Transverse colon (tissue), 4 donors: ENCODE results near the gene THBD. TPM values are rescaled to one million over a fixed set of nuclear protein-coding genes. Genes with fewer than 3 reads are reported as not detected.

Experiments
- DNase-seq: peaks from one replicate; pipeline ENCODE4 v3.0.0-alpha.2; 2019
- H3K27ac ChIP-seq, 4 donors: fragments of 200-600 bp; sonication (generic); 2 replicates each; pipeline ENCODE4 v1.5.1; 2016 to 2018; ENCODE audit warnings: inconsistent platforms in 4 of 4
- H3K27me3 ChIP-seq: fragments of 200-600 bp; sonication (generic); 2 replicates; pipeline ENCODE4 v1.5.1; 2017; ENCODE audit warnings: inconsistent platforms
- H3K36me3 ChIP-seq, 4 donors: fragments of 200-600 bp; sonication (generic); 2 replicates each; pipeline ENCODE4 v1.5.1; 2017 to 2019; ENCODE audit warnings: inconsistent platforms in 4 of 4
- H3K4me1 ChIP-seq, 4 donors: fragments of 200-600 bp; sonication (generic); 2 replicates each; pipeline ENCODE4 v1.5.1; 2017 to 2020; ENCODE audit warnings: inconsistent platforms in 4 of 4
- H3K4me3 ChIP-seq, 4 donors: fragments of 200-600 bp; sonication (generic); 1 replicate in 1 of 4; 2 replicates in 3 of 4; pipeline versions ENCODE4 v1.5.1 to v1.6.1; 2017 to 2019; ENCODE audit warnings: inconsistent platforms in 4 of 4
- H3K9me3 ChIP-seq, 2 donors: fragments of 200-600 bp; sonication (generic); 2 replicates each; pipeline ENCODE4 v1.5.1; 2017 to 2019; ENCODE audit warnings: inconsistent platforms in 2 of 2
- CTCF ChIP-seq, 5 experiments: fragments of 200-600 bp in 3 of 5; fragments of 450-650 bp in 2 of 5; sonication (generic) in 3 of 5; IDR thresholded peaks; 1 replicate in 2 of 5; 2 replicates in 3 of 5; pipeline ENCODE4 v1.5.1; 2016 to 2017; ENCODE audit warnings: antibody characterized with exemption in 5 of 5, inconsistent platforms in 3 of 5, mild to moderate bottlenecking in 2 of 5, moderate library complexity in 1 of 5
- EP300 ChIP-seq: sonication (generic); formaldehyde crosslinking; IDR thresholded peaks from one replicate; pipeline ENCODE4 v1.6.1; 2017; ENCODE audit warnings: antibody characterized with exemption, low read depth
- POLR2A ChIP-seq: fragments of 450-650 bp; IDR thresholded peaks from one replicate; pipeline ENCODE4 v1.6.1; 2016; ENCODE audit warnings: antibody characterized with exemption, mild to moderate bottlenecking, moderate library complexity
- POLR2AphosphoS5 ChIP-seq, 3 donors: sonication (generic); formaldehyde crosslinking; IDR thresholded peaks; one replicate each; pipeline ENCODE4 v1.6.1; 2016; ENCODE audit warnings: antibody characterized with exemption in 3 of 3
- WGBS, 2 donors: methylation state at CpG; one replicate each; pipeline ENCODE4 v1.1.5; 2018; ENCODE audit warnings: low coverage in 1 of 2; 5-methylcytosine and 5-hydroxymethylcytosine counted together
- in situ Hi-C, 4 donors: fragments of 200-750 bp; cut with MboI; loops; one replicate each; pipeline versions ENCODE4 v1.15.0 to v1.15.1; 2017; ENCODE audit warnings: low sequenced_read_pairs in 3 of 4, low pct_ligation_motif_present in 1 of 4, low pct_unique_long_range_greater_than_20kb in 1 of 4
- intact Hi-C: fragments of 100-400 bp; cut with DNase I; formaldehyde crosslinking; loops from one replicate; pipeline ENCODE4 v1.15.1; 2023; ENCODE audit warnings: low total_unique reads
- total RNA-seq, 4 donors: library from RNA; depleted of rRNA; stranded (reverse); fragments of >200 nt; gene quantifications; one replicate each; pipeline ENCODE4 v1.1.0, GENCODE V29; 2016

The THBD gene
- total RNA-seq, 4 donors from 2014 or later: 7.8 to 30.3 (median 18.6) TPM

- in situ Hi-C loops (no loop called here), intact Hi-C loops (no loop called here)
- Histone ChIP-seq H3K27me3 (no peaks in the 10 kb centered on the region), H3K4me1 (no peaks in the 10 kb centered on the region), H3K4me3 (no peak overlapping the region), H3K9me3 (no peaks in the 10 kb centered on the region), H3K36me3 (no peaks in the 10 kb centered on the region), H3K27ac (no peak overlapping the region)
- WGBS, 2 donors: 66 to 73% methylated on average over 2 of the region's 2 CpGs
- DNase-seq: no peak
- TF ChIP-seq POLR2A: no peak
- TF ChIP-seq POLR2AphosphoS5 (IDR thresholded peaks at IDR 0.05): no peak
Observed at GRCh38 chr20:23069108-23069507, 19.6 kb upstream of the THBD start.

GRCh38 chr20:23068283-23068682, 18.8 kb upstream of the THBD start:
- no peak for DNase-seq
- H3K4me1 ChIP-seq: no peaks in the 10 kb centered on the region
- H3K4me3 ChIP-seq: no peak overlapping the region
- no peaks in the 10 kb centered on the region for H3K9me3 ChIP-seq
- H3K27ac ChIP-seq: no peak overlapping the region
- intact Hi-C loops: no loop called here
- no peaks in the 10 kb centered on the region for H3K27me3 ChIP-seq
- in situ Hi-C loops: no loop called here
- 70% methylated on average over 1 of the region's 1 CpG; no CpG with 5 or more reads in 1 of the 2 donors for WGBS, 2 donors
- no peak for TF ChIP-seq CTCF (IDR thresholded peaks at IDR 0.05)
- TF ChIP-seq POLR2A: no peak
- no peak for TF ChIP-seq EP300
- no peak for TF ChIP-seq POLR2AphosphoS5 (IDR thresholded peaks at IDR 0.05)
- H3K36me3 ChIP-seq: no peaks in the 10 kb centered on the region

- no peak overlapping the region for H3K4me3 ChIP-seq
- intact Hi-C loops (no loop called here), in situ Hi-C loops (no loop called here)
- DNase-seq: no peak
- TF ChIP-seq POLR2A (no peak), POLR2AphosphoS5 (IDR thresholded peaks at IDR 0.05) (no peak), CTCF (IDR thresholded peaks at IDR 0.05) (no peak), EP300 (no peak)
- no peaks in the 10 kb centered on the region for H3K9me3 ChIP-seq
- 85 to 96% methylated on average over 3 of the region's 3 CpGs for WGBS, 2 donors
- H3K4me1 ChIP-seq: peaks cover 0 to 2% (median 0%) of the 10 kb centered on the region in 4 donors
- H3K27ac ChIP-seq: no peak overlapping the region
- no peaks in the 10 kb centered on the region for H3K27me3 ChIP-seq
- H3K36me3 ChIP-seq: no peaks in the 10 kb centered on the region
Observed at GRCh38 chr20:23066772-23067171, 17.3 kb upstream of the THBD start.

GRCh38 chr20:23065266-23066201, 16.1 kb upstream of the THBD start:
- no peaks in the 10 kb centered on the region for H3K27me3 ChIP-seq
- in situ Hi-C loops: no loop called here
- no peak overlapping the region for H3K27ac ChIP-seq
- H3K4me3 ChIP-seq: no peak overlapping the region
- no peak for DNase-seq
- H3K36me3 ChIP-seq: no peaks in the 10 kb centered on the region
- H3K9me3 ChIP-seq: no peaks in the 10 kb centered on the region
- 48 to 54% methylated on average over 4 to 9 of the region's 9 CpGs for WGBS, 2 donors
- peaks cover 0 to 14% (median 7%) of the 10 kb centered on the region in 4 donors for H3K4me1 ChIP-seq
- intact Hi-C loops: no loop called here
- no peak for TF ChIP-seq POLR2A
- no peak for TF ChIP-seq CTCF (IDR thresholded peaks at IDR 0.05)
- TF ChIP-seq EP300: no peak
- no peak for TF ChIP-seq POLR2AphosphoS5 (IDR thresholded peaks at IDR 0.05)
